ENCODE measurements around the gene CD300C.
"Not testable (repeated sequence)": the region's sequence is repeated elsewhere in the genome, so short reads cannot be mapped to it uniquely, and the experiment has no call there.

CD300C gene

GRCh38 chr17:74521701-74522201, 24.2 kb downstream of the CD300C start:
- Histone ChIP-seq H3K27me3 (ENCODE audit: control insufficient read depth, insufficient read depth, low read length) (no peaks in the 10 kb centered on the region), H3K9ac (ENCODE audit: low read depth, low read length) (no peak overlapping the region), H3K4me1 (ENCODE audit: control insufficient read depth, insufficient read depth, low read length) (no peaks in the 10 kb centered on the region), H3K36me3 (ENCODE audit: control insufficient read depth, insufficient read depth, low read length) (no peaks in the 10 kb centered on the region), H3K4me3 (ENCODE audit: low read depth, low read length) (no peak overlapping the region), H3K9me3 (ENCODE audit: control insufficient read depth, insufficient read depth, low read length) (peaks cover 8% of the 10 kb centered on the region), H3K27ac (ENCODE audit: low read depth, low read length) (no peak overlapping the region)

- H3K4me3 ChIP-seq (ENCODE audit: low read depth, low read length) = no peak overlapping the region
- no peaks in the 10 kb centered on the region for H3K4me1 ChIP-seq (ENCODE audit: control insufficient read depth, insufficient read depth, low read length)
- H3K9me3 ChIP-seq (ENCODE audit: control insufficient read depth, insufficient read depth, low read length) = peaks cover 8% of the 10 kb centered on the region
- no peaks in the 10 kb centered on the region for H3K36me3 ChIP-seq (ENCODE audit: control insufficient read depth, insufficient read depth, low read length)
- H3K27me3 ChIP-seq (ENCODE audit: control insufficient read depth, insufficient read depth, low read length) = no peaks in the 10 kb centered on the region
- H3K9ac ChIP-seq (ENCODE audit: low read depth, low read length) = no peak overlapping the region
- H3K27ac ChIP-seq (ENCODE audit: low read depth, low read length) = no peak overlapping the region
Measured at GRCh38 chr17:74520790-74521480, 25.0 kb downstream of the CD300C start.

DNA sequence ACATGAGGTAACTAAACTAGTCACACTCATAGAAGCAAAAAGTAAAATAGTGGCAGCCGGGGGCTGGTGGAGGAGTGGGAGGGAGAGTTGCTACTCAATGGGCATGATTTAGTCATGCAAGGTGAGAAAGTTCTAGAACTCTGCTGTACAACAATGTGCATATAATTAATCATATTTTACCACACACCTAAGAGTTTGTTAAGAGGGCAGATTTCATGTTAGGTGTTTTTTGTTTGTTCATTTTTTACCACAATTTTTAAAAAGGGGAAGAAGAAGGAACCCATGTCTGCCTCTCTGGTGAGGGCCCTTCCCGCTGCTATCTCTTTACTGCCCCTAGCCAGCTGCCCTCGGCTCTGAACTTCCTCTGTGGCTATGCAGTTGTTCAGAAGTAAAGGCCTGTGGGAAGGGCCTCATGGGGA, 25.9 kb downstream of the CD300C start:
- Histone ChIP-seq H3K4me3 (ENCODE audit: low read depth, low read length) (no peak overlapping the region), H3K27ac (ENCODE audit: low read depth, low read length) (no peak overlapping the region), H3K4me1 (ENCODE audit: control insufficient read depth, insufficient read depth, low read length) (no peaks in the 10 kb centered on the region), H3K36me3 (ENCODE audit: control insufficient read depth, insufficient read depth, low read length) (no peaks in the 10 kb centered on the region), H3K9me3 (ENCODE audit: control insufficient read depth, insufficient read depth, low read length) (peaks cover 11% of the 10 kb centered on the region), H3K27me3 (ENCODE audit: control insufficient read depth, insufficient read depth, low read length) (no peaks in the 10 kb centered on the region), H3K9ac (ENCODE audit: low read depth, low read length) (no peak overlapping the region)

GRCh38 chr17:74518413-74518981, 27.4 kb downstream of the CD300C start:
- not testable (repeated sequence) for H3K4me3 ChIP-seq (ENCODE audit: low read depth, low read length); H3K27me3 ChIP-seq (ENCODE audit: control insufficient read depth, insufficient read depth, low read length); H3K27ac ChIP-seq (ENCODE audit: low read depth, low read length); H3K9ac ChIP-seq (ENCODE audit: low read depth, low read length); H3K36me3 ChIP-seq (ENCODE audit: control insufficient read depth, insufficient read depth, low read length); H3K4me1 ChIP-seq (ENCODE audit: control insufficient read depth, insufficient read depth, low read length)
- peaks cover 24% of the 10 kb centered on the region for H3K9me3 ChIP-seq (ENCODE audit: control insufficient read depth, insufficient read depth, low read length)

DNA sequence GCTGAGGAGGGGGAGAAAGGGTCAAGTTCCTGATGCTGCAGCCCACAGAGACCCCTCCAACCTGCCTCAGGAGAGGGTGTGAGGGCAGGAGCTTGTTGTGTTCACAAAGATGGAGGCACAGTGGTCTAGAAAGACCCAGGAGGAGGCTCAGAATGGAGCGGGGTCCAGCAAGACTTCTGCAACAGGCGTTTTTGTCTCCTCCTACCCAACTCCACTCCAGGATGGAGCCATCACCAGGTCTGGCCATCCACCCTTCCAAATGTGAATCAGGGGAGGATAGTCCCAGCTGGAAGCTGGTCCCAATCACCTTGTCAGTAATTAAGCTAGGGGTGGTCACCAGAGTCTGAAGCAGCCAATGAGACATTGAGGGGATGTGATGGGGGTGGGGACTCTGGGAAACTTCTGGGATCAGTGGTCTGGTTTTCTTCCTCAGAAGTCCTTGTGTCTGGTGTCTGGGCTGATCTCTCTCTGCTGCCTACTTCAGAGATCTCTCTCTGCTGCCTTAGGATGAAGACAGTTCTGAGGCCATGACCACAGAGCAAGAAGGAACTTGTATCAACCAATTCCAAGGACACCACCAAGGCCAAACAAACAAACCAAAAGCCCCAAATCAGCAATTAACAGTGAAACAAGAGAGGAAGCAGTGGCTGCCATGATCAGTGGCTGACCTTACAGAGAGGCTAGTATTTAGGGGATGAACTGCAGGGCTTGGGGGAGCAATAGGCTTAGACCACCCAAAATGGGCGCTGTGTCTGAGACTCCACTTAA, 29.2 kb downstream of the CD300C start:
- H3K36me3 ChIP-seq (ENCODE audit: control insufficient read depth, insufficient read depth, low read length) = no peaks in the 10 kb centered on the region
- no peak overlapping the region for H3K27ac ChIP-seq (ENCODE audit: low read depth, low read length)
- no peak overlapping the region for H3K4me3 ChIP-seq (ENCODE audit: low read depth, low read length)
- no peaks in the 10 kb centered on the region for H3K27me3 ChIP-seq (ENCODE audit: control insufficient read depth, insufficient read depth, low read length)
- peaks cover 22% of the 10 kb centered on the region for H3K9me3 ChIP-seq (ENCODE audit: control insufficient read depth, insufficient read depth, low read length)
- H3K9ac ChIP-seq (ENCODE audit: low read depth, low read length) = no peak overlapping the region
- H3K4me1 ChIP-seq (ENCODE audit: control insufficient read depth, insufficient read depth, low read length) = no peaks in the 10 kb centered on the region

GRCh38 chr17:74515941-74516340, 30.0 kb downstream of the CD300C start:
- Histone ChIP-seq H3K36me3 (ENCODE audit: control insufficient read depth, insufficient read depth, low read length) (no peaks in the 10 kb centered on the region), H3K9me3 (ENCODE audit: control insufficient read depth, insufficient read depth, low read length) (peaks cover 22% of the 10 kb centered on the region), H3K27me3 (ENCODE audit: control insufficient read depth, insufficient read depth, low read length) (no peaks in the 10 kb centered on the region), H3K9ac (ENCODE audit: low read depth, low read length) (no peak overlapping the region), H3K27ac (ENCODE audit: low read depth, low read length) (no peak overlapping the region), H3K4me1 (ENCODE audit: control insufficient read depth, insufficient read depth, low read length) (no peaks in the 10 kb centered on the region), H3K4me3 (ENCODE audit: low read depth, low read length) (no peak overlapping the region)

GRCh38 chr17:74514632-74515334, 31.1 kb downstream of the CD300C start:
- peaks cover 22% of the 10 kb centered on the region for H3K9me3 ChIP-seq (ENCODE audit: control insufficient read depth, insufficient read depth, low read length)
- H3K27me3 ChIP-seq (ENCODE audit: control insufficient read depth, insufficient read depth, low read length) = no peaks in the 10 kb centered on the region
- H3K4me1 ChIP-seq (ENCODE audit: control insufficient read depth, insufficient read depth, low read length) = no peaks in the 10 kb centered on the region
- H3K4me3 ChIP-seq (ENCODE audit: low read depth, low read length) = no peak overlapping the region
- H3K27ac ChIP-seq (ENCODE audit: low read depth, low read length) = no peak overlapping the region
- no peak overlapping the region for H3K9ac ChIP-seq (ENCODE audit: low read depth, low read length)
- no peaks in the 10 kb centered on the region for H3K36me3 ChIP-seq (ENCODE audit: control insufficient read depth, insufficient read depth, low read length)

DNA sequence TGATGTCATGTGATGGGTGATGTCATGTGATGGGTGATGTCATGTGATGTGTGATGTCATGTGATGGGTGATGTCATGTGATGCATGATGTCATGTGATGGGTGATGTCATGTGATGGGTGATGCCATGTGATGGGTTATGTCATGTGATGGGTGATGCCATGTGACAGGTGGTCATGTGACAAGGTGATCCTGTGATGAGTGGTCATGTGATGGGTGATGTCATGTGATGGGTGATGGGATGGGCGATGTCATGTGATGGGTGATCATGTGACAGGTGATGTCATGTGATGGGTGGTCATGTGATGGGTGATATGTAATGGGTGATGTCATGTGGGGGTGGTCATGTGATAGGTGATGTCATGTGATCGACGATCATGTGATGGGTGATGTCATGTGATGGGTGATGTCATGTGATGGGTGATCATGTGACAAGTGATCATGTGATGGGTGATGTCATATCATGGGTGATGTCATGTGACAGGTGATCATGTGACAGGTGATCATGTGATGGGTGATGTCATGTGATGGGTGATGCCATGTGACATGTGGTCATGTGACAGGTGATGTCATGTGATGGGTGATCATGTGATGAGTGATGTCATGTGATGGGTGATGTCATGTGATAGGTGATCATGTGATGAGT, 31.8 kb downstream of the CD300C start:
- H3K9ac ChIP-seq (ENCODE audit: low read depth, low read length) = no peak overlapping the region
- no peak overlapping the region for H3K27ac ChIP-seq (ENCODE audit: low read depth, low read length)
- H3K4me3 ChIP-seq (ENCODE audit: low read depth, low read length) = no peak overlapping the region
- H3K27me3 ChIP-seq (ENCODE audit: control insufficient read depth, insufficient read depth, low read length) = no peaks in the 10 kb centered on the region
- H3K9me3 ChIP-seq (ENCODE audit: control insufficient read depth, insufficient read depth, low read length) = peaks cover 22% of the 10 kb centered on the region
- no peaks in the 10 kb centered on the region for H3K36me3 ChIP-seq (ENCODE audit: control insufficient read depth, insufficient read depth, low read length)
- no peaks in the 10 kb centered on the region for H3K4me1 ChIP-seq (ENCODE audit: control insufficient read depth, insufficient read depth, low read length)

GRCh38 chr17:74512624-74513091, 33.3 kb downstream of the CD300C start:
- no peaks in the 10 kb centered on the region for H3K4me1 ChIP-seq (ENCODE audit: control insufficient read depth, insufficient read depth, low read length)
- no peak overlapping the region for H3K4me3 ChIP-seq (ENCODE audit: low read depth, low read length)
- no peak overlapping the region for H3K27ac ChIP-seq (ENCODE audit: low read depth, low read length)
- peaks cover 16% of the 10 kb centered on the region for H3K9me3 ChIP-seq (ENCODE audit: control insufficient read depth, insufficient read depth, low read length)
- H3K9ac ChIP-seq (ENCODE audit: low read depth, low read length) = no peak overlapping the region
- H3K36me3 ChIP-seq (ENCODE audit: control insufficient read depth, insufficient read depth, low read length) = no peaks in the 10 kb centered on the region
- H3K27me3 ChIP-seq (ENCODE audit: control insufficient read depth, insufficient read depth, low read length) = no peaks in the 10 kb centered on the region

GRCh38 chr17:74512036-74512435, 33.9 kb downstream of the CD300C start:
- Histone ChIP-seq H3K9ac (ENCODE audit: low read depth, low read length) (no peak overlapping the region), H3K4me1 (ENCODE audit: control insufficient read depth, insufficient read depth, low read length) (no peaks in the 10 kb centered on the region), H3K27me3 (ENCODE audit: control insufficient read depth, insufficient read depth, low read length) (no peaks in the 10 kb centered on the region), H3K36me3 (ENCODE audit: control insufficient read depth, insufficient read depth, low read length) (no peaks in the 10 kb centered on the region), H3K9me3 (ENCODE audit: control insufficient read depth, insufficient read depth, low read length) (peaks cover 16% of the 10 kb centered on the region), H3K27ac (ENCODE audit: low read depth, low read length) (no peak overlapping the region), H3K4me3 (ENCODE audit: low read depth, low read length) (no peak overlapping the region)
